Gastrocnemius medialis (tissue), 4 donors: ENCODE data around the gene ADARB2. TPM values are rescaled to one million over a fixed set of nuclear protein-coding genes. Genes with fewer than 3 reads are reported as not detected.

ENCODE experiments used
- ATAC-seq, 2 donors: fragments of 150-250 bp; one replicate each; pipeline ENCODE4 v1.9.1; 2016
- DNase-seq, 2 donors: peaks; one replicate each; pipeline ENCODE4 v3.0.0-alpha.2; 2019
- H3K27ac ChIP-seq, 4 donors: fragments of 200-600 bp; sonication (generic); 1 replicate in 1 of 4; 2 replicates in 3 of 4; pipeline ENCODE4 v1.5.1; 2016 to 2018; ENCODE audit warnings: mild to moderate bottlenecking in 2 of 4, moderate library complexity in 1 of 4
- H3K27me3 ChIP-seq, 3 donors: fragments of 200-600 bp; sonication (generic) in 2 of 3; 1 replicate in 1 of 3; 2 replicates in 2 of 3; pipeline versions ENCODE4 v1.5.1 to v1.6.0; 2016 to 2019; ENCODE audit warnings: mild to moderate bottlenecking in 1 of 3, moderate library complexity in 1 of 3
- H3K36me3 ChIP-seq, 2 donors: fragments of 200-600 bp; sonication (generic) in 1 of 2; one replicate each; pipeline ENCODE4 v1.5.1; 2017 to 2018
- H3K4me1 ChIP-seq, 2 donors: fragments of 200-600 bp; sonication (generic) in 1 of 2; one replicate each; pipeline ENCODE4 v1.5.1; 2016 to 2017; ENCODE audit warnings: mild to moderate bottlenecking in 2 of 2
- H3K4me3 ChIP-seq, 4 donors: fragments of 200-600 bp; sonication (generic) in 3 of 4; 1 replicate in 1 of 4; 2 replicates in 3 of 4; pipeline ENCODE4 v1.5.1; 2016 to 2019; ENCODE audit warnings: mild to moderate bottlenecking in 2 of 4
- H3K9me3 ChIP-seq, 3 donors: fragments of 200-600 bp; sonication (generic) in 2 of 3; 1 replicate in 1 of 3; 2 replicates in 2 of 3; pipeline ENCODE4 v1.5.1; 2016 to 2019
- CTCF ChIP-seq, 5 experiments: fragments of 450-650 bp in 3 of 5; fragments of 200-600 bp in 2 of 5; sonication (generic) in 2 of 5; IDR thresholded peaks in 4 of 5; conservative IDR thresholded peaks in 1 of 5; 1 replicate in 4 of 5; 2 replicates in 1 of 5; pipeline ENCODE4 v1.5.1; 2016 to 2019; ENCODE audit warnings: antibody characterized with exemption in 5 of 5, mild to moderate bottlenecking in 3 of 5, moderate library complexity in 3 of 5
- POLR2A ChIP-seq, 2 donors: fragments of 450-650 bp; IDR thresholded peaks; one replicate each; pipeline ENCODE4 v1.6.1; 2017; ENCODE audit warnings: antibody characterized with exemption in 2 of 2, mild to moderate bottlenecking in 2 of 2, moderate library complexity in 2 of 2
- in situ Hi-C, 4 donors: fragments of 200-750 bp; cut with MboI; loops; one replicate each; pipeline versions ENCODE4 v1.15.0 to v1.8.0; 2017; ENCODE audit warnings: low sequenced_read_pairs in 4 of 4
- intact Hi-C: fragments of 100-400 bp; cut with DNase I; formaldehyde crosslinking; loops from one replicate; pipeline ENCODE4 v1.15.1; 2023; ENCODE audit warnings: low total_unique reads
- total RNA-seq, 4 donors: library from RNA; depleted of rRNA; stranded (reverse); fragments of >200 nt; gene quantifications; one replicate each; pipeline versions ENCODE4 v1.1.0 to v1.2.3, GENCODE V29; 2016

Gene ADARB2
- total RNA-seq, 4 donors from 2014 or later: 0.07 to 0.87 (median 0.10) TPM

- intact Hi-C loops: no loop called here
- Histone ChIP-seq H3K4me3 (no peak overlapping the region), H3K9me3 (no peaks in the 10 kb centered on the region), H3K4me1 (no peaks in the 10 kb centered on the region), H3K27ac (no peak overlapping the region), H3K36me3 (no peaks in the 10 kb centered on the region), H3K27me3 (peaks cover 0 to 4% (median 0%) of the 10 kb centered on the region in 3 donors)
- in situ Hi-C loops: no loop called here
- ATAC-seq (no peak), DNase-seq (no peak)
- TF ChIP-seq POLR2A (IDR thresholded peaks at IDR 0.05): no peak
- TF ChIP-seq CTCF (IDR thresholded peaks at IDR 0.05 in 4 of 5, conservative IDR thresholded peaks at IDR 0.05 in 1 of 5): no peak
Observed at GRCh38 chr10:1175956-1176565, 561.3 kb downstream of the ADARB2 start.

- TF ChIP-seq CTCF (IDR thresholded peaks at IDR 0.05 in 4 of 5, conservative IDR thresholded peaks at IDR 0.05 in 1 of 5) (no peak), POLR2A (IDR thresholded peaks at IDR 0.05) (no peak)
- Histone ChIP-seq H3K4me3 (no peak overlapping the region), H3K4me1 (no peaks in the 10 kb centered on the region), H3K36me3 (no peaks in the 10 kb centered on the region), H3K27me3 (peaks cover 0 to 8% (median 3%) of the 10 kb centered on the region in 3 donors), H3K9me3 (no peaks in the 10 kb centered on the region), H3K27ac (no peak overlapping the region)
- no peak for ATAC-seq
- no peak for DNase-seq
- in situ Hi-C loops: no loop called here
- intact Hi-C loops: no loop called here
Observed at GRCh38 chr10:1174022-1174421, 563.3 kb downstream of the ADARB2 start.

DNA sequence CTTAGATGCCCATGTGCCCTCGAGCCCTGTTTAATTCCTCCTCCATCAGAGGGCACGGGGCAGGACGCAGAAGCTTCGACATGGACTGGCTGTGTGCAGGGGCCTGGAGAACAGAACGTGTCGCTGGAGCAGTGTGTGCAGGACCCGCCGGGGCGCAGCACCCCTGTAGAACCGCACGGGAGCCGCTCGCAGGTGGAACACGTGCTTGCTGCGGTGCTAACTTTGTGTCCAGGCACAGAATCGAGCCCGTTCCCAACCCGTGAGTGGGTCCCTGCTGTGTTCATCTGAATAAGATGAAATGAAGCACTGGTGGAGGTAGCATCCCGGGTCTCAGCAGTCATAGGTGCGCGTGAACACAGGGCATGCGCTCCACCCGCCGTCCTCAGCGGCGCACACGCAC is 564.2 kb downstream of the ADARB2 start:
- in situ Hi-C loops: no loop called here
- peaks cover 0 to 8% (median 5%) of the 10 kb centered on the region in 3 donors for H3K27me3 ChIP-seq
- ATAC-seq: no peak
- TF ChIP-seq POLR2A (IDR thresholded peaks at IDR 0.05) (no peak), CTCF (IDR thresholded peaks at IDR 0.05 in 4 of 5, conservative IDR thresholded peaks at IDR 0.05 in 1 of 5) (no peak)
- H3K27ac ChIP-seq: no peak overlapping the region
- no peak for DNase-seq
- H3K4me1 ChIP-seq: no peaks in the 10 kb centered on the region
- H3K4me3 ChIP-seq: no peak overlapping the region
- H3K36me3 ChIP-seq: no peaks in the 10 kb centered on the region
- intact Hi-C loops: no loop called here
- no peaks in the 10 kb centered on the region for H3K9me3 ChIP-seq

DNA sequence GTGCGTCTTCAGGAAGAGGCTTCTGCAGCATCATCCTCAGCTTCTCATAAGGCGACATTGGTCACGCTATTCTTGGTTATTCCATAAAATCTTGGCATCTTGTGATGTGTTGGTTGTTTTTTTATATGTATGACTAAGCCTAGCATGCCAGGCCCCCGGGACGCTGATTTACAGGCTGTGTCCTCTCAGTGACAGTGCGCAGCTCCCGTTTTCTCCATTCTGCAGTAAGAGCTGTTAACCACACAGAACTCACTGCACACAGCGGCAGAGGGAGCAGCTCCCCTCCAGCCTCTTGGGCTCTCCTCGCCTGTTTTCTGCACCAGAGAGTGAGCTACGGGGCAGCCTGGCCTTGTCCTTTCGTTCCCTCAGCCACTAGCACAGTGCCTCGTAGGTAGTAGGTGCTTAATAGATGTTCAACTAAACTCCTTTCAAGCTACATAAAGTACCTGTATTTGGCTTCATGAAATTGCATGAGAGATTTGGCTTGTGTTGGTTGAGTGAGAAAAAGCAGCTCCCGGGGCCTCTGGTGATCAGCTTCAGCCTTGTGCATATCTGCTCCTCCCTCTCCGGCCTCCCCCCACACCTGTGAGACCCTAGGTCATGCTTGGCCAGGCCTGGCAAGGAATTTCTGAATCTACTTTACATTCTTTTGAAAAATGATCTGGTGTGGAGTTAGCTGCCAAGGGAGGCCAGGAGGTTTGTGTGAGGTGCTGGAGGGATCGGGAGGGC is 564.9 kb downstream of the ADARB2 start:
- H3K27me3 ChIP-seq: peaks cover 0 to 8% (median 5%) of the 10 kb centered on the region in 3 donors
- no peaks in the 10 kb centered on the region for H3K9me3 ChIP-seq
- TF ChIP-seq POLR2A (IDR thresholded peaks at IDR 0.05): no peak
- no peak for TF ChIP-seq CTCF (IDR thresholded peaks at IDR 0.05 in 4 of 5, conservative IDR thresholded peaks at IDR 0.05 in 1 of 5)
- no peak overlapping the region for H3K4me3 ChIP-seq
- no peaks in the 10 kb centered on the region for H3K36me3 ChIP-seq
- DNase-seq (no peak), ATAC-seq (no peak)
- intact Hi-C loops: no loop called here
- in situ Hi-C loops: no loop called here
- H3K4me1 ChIP-seq: no peaks in the 10 kb centered on the region
- H3K27ac ChIP-seq: no peak overlapping the region
